Measurements from ENCODE around the gene TNC.

TNC gene

DNA sequence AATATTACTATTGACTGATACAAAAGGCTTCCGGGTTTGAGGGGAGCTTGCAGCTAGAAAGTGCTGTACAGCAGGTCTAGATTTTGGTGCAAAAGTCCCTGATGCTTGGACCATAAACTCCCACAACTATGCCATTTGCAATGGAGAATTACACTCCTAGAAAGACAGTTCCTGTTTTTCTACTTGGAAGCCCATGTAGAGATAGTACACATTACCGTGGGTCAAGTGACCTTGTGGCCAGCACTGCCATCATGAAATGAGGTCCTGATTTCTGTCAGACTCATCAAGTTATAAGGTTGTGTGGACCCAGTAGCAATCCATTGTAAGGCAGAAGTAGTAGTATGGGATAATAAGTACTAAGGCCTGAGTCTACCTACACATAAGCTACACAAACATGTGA, 144.7 kb downstream of the TNC start:
- DNase-seq (ENCODE audit: low read depth in 1 of 2, low spot score in 1 of 2), result no peak

DNA sequence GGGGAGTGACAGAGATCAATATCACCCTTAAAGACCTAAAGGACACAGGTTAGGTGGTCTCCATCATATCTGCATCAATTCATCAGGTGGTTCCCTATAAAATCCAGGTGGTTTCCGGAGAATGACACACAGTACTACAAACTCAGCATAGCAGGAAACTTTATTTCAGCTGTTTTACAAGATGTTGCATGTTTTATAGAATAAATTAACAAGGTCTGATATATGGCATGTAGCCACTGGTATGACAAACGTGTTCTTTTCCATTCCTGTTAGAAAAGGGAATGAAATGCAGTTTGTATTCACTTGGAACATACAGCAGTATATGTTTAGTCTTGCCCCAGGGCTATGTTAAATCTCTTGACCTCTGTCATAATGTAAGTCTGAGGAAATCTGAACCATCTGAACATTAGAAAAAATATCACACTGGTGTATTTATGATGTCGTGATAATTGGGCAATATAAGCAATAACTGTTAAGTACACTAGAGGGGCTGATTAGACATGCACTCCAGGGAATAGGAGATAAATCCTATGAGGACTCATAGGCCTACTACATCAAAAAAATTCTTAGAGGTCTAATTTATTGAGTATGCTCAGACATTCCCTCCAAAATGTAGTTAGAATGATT, 145.3 kb downstream of the TNC start:
- DNase-seq (ENCODE audit: low read depth in 1 of 2, low spot score in 1 of 2), result no peak

Data from activated T-helper 1 cell treated with anti-CD3 and anti-CD28 coated beads, Interleukin-2, amount 50 U/mL, for 16 hours (primary cell).